T-helper 9 cell (primary cell): ENCODE measurements around the gene SDF2L1.
"Not testable (repeated sequence)": the region's sequence is repeated elsewhere in the genome, so short reads cannot be mapped to it uniquely, and the experiment has no call there.

Source experiments
- DNase-seq: peaks from one replicate; pipeline ENCODE4 v3.0.0-alpha.2; 2020

The SDF2L1 gene

DNA sequence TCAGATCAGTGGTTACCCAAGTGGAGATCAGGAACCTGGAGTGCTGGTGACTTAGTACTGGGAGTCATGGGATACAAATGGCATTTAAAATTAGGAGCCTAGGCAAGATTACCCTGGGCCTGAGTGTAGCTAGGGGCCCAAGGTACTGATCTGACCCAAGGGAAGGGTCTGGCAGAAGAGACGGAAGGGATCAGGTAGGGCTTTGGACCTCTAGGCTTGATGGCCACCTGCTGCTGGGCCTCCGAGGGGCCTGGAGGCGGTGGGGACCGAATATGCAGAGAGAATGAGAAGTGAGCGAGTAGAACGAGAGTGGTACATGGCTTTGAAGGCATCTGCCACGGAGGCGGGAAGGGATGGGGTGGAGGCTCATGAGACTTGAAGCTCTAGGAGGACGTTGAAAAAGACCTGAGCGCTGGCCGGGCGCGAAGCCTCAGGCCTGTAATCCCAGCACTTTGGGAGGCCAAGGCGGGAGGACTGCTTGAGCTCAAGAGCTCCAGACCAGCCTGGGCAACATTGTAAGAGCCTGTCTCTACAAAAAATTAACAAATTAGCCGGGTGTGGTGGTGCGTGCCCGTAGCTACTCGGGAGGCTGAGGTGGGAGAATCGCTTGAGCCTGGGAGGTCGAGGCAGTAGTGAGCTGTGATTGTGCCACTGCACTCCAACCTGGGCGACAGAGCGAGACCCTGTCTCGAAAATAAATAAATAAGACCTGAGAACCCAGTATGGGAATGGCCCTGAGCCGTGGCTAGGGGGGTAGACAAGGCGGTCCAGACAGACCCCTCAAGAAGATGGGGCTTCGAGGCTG is 23.1 kb downstream of the SDF2L1 start:
- no peak for DNase-seq

DNA sequence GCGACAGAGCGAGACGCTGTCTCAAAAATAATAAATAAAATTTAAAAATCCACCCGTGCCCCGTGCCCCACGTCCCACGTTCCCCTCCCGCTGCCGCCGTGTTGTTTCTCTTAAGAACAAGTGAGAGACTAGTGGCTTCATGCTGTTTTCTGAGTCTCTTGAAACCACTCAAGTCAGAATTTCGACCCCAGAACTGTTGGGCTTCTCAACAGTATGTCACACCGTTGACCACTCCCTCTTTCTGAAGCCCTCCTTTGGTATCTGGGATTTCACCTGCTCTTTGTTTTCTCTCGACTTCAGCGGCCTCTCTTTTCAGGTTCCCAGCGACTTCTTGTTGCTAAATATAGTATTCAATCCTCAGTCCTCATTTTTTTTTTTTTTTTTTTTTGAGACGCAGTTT is 24.7 kb downstream of the SDF2L1 start:
- DNase-seq: no peak

DNA sequence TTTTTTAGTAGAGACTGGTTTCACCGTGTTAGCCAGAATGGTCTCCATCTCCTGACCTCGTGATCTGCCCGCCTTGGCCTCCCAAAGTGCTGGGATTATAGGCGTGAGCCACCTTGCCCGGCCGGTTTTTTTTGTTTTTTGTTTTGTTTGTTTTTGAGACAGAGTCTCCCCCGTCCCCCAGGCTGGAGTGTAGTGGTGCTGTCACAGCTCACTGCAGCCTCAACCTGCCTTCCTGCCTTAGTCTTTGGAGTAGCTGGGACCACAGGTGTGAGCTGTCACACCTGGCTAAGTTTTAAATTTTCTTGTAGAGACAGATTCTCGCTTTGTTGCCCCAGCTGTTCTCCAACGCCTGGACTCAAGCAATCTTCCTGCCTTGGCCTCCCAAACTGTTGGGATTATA is 26.9 kb downstream of the SDF2L1 start:
- DNase-seq: no peak

DNA sequence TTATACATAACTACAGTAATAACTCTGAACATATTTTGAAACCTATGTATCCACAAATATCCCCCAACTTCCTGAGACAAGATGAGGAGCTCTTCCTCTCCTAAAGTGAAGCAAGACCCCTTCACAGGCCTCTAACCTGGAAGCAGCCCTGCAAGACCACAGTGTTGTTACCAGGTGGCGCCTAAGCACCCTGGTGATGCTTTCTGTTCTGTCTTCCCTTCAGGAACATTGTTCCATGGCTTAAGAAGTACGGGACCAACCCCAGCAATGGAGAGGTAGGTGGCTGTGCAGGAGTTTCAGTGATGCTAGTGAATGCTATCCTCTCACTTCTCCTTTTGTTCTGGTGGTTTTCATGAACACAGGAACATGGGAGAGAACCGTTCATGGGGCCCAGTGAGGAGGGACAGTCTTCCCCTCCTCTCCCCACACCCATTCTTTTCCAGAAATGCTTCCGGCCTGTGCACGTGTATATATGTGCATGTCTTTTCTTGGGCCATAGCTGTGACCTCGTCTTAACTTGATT is 30.1 kb downstream of the SDF2L1 start:
- no peak for DNase-seq

DNA sequence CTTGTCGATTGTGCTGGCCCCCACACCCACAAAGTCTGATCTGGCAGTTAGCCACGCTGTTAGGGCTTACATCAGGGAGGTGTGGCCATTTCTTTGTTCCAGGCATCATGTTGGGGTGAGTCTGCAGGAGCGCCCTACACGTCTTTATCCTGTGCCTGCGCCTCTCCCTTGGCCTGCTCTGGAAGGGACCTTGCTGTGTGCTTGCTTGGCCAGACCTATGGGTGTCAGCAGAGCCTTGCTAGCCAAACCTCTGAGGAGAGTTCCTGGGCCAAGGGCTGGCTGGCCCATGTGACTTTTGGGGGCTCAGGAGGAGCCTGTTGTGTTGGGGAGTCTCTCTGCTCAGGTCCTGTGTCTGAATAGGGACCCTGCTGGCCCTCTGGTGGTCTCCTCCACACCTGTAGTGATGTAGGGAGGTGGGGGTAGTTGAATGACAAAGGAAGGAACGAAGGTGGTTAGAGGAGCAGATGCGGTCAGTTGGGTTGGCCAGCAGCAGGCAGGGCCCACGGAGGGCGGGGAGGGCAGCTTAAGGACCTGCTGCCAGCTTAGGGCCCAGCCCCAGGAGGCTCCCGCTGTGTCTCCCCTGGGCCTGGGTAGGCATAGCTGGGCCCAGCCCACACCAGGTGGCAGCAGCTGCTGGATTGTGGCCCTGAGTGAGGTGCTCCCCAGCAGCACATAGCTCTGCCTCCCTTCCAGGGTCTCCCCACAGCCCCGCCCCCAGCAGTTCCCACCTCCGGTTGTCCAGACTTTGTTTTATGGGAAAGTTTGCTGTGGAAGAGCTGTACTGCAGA is 31.6 kb downstream of the SDF2L1 start:
- no peak for DNase-seq

DNA sequence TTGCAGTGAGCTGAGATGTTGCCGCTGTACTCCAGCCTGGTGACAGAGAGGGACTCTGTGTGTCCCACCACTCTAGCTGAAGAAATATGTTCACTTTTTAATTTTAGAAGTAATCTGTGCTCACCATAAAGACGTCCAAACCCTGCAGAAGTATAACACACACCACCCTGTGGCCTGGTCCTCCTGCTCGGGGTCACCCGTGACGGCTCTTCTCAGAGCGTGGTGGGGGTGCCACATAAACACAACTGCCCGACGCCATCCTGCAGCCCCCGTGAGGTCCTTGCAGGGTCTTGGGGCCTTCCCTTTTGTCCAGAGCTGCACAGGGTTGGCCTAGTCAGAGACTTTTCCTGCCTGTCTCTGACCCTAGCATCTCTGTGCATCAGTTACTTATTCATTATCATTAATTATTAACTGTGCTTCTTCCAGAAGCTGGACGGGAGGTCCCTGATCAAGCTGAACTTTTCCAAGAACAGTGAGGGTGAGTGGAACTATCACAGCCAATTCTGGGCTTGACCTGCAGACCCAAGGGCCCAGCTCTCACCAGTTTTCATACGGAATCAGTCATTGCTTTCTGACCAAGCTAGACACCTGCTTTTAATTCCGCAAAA is 32.6 kb downstream of the SDF2L1 start:
- DNase-seq: no peak

DNA sequence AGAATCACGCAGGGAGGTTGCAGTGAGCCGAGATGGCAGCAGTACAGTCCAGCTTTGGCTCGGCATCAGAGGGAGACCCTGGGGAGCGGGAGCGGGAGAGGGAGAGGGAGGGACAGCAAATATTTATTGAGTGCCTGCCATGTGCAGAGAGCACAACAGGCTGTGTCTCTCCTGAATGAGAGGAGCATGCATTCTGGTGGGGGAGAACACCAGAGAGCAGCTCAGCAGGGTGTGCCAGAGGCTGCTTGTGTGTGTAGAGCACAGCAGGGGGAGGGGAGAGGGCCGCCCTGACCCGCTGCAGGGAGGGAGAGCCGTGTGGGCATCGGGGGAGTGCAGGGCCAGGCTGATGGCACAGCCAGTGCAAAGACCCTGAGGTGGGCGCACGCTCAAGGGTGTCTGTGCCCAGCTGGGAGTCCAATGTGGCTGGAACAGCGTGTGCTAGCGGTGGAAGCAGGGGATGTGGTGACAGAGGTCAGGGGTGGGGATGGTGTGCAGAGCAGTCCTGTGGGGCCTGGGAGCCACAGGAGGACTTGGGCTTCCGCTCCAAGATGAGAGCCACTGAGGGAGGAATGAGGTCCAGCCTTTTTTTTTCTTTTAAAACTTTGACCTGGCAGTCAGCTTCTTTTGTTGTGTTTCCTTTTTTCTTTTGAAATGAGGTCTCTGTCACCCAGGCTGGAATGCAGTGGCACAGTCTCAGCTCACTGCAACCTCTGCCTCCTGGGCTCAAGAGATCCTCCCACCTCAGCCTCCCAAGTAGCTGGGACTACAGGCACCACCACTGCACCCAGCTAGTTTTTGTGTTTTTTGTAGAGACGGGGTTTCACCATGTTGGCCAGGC is 35.7 kb downstream of the SDF2L1 start:
- no peak for DNase-seq

DNA sequence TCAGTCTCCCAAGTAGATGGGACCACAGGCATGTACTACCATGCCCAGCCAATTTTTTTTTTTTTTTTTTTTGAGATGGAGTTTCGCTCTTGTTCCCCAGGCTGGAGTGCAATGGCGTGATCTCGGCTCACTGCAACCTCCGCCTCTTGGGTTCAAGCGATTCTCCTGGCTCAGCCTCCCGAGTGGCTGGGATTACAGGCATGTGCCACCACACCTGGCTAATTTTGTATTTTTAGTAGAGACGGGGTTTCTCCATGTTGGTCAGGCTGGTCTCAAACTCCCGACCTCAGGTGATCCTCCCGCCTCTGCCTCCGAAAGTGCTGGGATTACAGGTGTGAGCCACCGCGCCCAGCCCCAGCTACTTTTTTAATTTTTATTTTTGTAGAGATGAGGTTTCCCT is 36.7 kb downstream of the SDF2L1 start:
- DNase-seq: not testable (repeated sequence)

DNA sequence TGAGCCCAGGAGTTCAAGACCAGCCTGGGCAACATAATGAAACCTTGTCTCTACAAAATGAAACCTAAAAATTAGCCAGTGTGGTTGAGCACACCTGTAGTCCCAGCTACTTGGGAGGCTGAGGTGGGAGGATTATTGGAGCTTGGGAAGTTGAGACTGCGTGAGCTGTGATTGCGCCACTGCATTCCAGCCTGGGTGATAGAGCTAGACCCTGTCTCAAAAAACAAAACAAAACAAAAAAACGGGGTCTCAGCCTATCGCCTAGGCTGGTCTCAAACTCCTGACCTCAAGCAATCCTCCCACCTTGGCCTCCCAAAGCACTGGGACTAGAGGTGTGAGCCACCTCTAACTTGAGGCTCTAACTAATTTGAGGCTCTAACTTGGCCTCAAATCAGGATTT is 37.3 kb downstream of the SDF2L1 start:
- DNase-seq: no peak

DNA sequence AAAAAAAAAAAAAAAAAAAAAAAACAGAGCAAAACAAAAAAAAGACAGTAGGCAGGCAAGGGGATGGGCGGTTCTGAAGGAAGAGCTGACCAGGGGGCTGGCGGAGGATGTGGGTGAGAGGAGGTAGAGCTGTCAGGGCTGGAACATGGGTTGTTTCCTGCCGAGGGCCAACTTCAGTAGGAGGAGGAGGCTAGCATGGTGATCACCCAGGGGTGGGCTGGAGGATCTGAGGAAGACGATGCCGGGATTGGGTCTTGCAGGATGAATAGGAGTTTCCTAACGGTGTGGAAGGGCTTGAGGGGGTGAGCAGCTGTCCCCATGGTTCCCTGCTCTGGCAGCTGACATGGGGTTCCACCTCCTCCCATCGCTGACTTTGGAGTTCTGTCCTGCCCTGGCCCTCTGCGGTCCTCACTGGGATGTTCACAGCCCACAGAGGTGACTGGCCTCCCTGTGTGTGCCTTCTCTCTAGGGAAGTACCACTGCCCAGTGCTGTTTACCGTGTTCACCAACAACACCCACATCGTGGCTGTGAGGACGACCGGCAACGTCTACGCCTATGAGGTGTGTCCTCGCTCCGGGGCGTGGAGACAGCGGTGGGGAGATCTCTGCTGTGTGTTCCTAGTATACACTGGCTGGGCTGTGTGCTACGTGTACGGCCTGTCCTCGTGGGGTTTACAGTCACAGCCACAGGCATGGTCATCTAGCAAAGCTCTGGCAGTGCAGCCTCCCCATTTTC is 38.9 kb downstream of the SDF2L1 start:
- no peak for DNase-seq

DNA sequence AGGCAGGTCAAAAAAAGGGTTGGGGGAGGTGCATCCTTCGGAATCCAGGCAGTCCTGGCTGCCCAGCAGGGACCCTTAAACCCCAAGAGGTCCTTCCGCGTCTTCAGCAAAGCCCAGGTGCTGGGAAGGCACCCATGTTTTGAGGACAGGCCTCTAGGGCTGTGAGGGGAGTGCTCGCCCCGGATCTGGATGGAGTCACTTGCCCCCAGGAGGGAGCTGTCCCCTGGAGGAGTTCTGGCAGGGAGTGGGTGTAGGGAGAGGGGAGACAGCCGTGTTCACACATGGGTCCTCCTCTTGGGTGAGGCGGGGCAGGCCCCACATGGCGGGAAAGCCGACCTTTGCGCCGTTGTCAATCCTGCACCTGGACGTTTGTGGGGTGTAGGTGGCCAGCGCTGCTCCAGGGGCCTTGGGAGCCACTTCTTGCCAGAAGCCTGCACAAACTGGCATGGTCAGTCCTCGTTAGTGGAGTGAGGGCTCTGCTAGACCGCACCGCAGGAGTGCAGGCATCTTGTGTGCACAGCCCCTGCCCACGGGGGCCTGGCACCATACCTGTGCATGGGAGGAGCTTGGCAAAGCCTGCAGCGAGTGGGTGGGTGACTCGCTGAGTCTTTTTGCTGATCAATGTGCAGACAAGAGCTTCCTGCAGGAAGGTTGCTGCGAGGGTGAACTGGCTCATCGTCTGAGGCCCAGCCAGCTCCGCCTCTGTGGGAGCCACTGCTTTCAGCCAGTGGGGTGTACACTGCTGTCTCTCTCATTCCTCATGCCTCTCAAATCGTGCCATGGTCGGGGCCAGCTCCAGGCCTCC is 39.7 kb downstream of the SDF2L1 start:
- no peak for DNase-seq

DNA sequence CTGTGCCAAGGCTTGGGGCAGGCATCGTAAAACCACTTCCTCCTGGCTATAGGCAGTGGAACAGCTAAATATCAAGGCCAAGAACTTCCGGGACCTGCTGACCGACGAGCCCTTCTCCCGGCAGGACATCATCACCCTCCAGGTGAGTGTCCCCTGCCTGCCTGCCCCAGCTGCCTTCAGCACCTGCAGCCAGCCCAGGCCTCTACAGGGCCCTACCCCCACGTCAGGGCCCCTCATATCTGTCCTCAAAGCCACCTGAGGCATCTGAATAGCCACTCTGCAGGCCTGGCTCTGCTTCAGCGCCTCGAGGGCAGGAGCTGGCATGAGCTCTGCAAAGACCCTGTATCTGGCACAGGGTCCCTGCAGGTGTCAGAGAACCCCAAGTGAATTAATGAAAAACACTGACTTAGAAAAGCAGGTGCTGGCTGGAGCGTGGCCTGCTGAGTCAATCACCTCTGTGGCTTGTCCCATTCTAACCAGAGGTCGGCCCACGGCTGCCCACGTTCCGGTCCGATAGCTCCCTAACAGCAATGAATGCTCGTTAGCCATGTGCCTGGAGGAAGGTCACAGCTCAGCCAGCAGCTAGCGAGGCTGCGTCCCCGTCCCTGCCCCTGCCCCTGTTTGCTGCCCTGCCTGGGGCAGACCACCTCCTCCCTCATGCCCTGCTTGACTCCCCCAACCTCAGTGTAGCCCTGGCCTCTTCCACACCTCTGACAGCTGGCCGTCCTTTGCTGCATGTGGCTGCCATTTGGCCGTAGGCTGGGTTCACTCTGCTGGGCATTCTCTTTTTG is 40.5 kb downstream of the SDF2L1 start:
- no peak for DNase-seq

DNA sequence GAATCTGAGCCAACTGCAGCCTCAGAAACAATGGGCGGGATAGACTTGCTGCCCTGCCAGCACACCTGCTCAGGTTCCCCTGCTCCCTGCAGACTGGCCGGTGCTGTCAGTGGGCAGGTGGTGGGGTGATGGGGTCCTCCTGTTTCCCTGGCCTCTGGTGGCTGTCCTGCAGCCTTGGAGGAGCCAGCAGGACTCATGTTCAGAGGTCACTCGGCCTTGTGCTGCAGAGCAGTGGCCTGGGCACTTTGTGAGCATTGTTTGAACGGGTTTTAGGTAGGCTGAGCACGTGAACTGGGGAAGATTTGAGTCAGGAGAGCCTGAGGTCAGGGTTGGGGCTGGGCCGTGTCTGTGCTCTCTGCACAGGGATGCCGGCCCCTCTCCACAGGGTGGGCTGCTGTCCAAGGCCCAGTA is 41.3 kb downstream of the SDF2L1 start:
- DNase-seq: no peak

DNA sequence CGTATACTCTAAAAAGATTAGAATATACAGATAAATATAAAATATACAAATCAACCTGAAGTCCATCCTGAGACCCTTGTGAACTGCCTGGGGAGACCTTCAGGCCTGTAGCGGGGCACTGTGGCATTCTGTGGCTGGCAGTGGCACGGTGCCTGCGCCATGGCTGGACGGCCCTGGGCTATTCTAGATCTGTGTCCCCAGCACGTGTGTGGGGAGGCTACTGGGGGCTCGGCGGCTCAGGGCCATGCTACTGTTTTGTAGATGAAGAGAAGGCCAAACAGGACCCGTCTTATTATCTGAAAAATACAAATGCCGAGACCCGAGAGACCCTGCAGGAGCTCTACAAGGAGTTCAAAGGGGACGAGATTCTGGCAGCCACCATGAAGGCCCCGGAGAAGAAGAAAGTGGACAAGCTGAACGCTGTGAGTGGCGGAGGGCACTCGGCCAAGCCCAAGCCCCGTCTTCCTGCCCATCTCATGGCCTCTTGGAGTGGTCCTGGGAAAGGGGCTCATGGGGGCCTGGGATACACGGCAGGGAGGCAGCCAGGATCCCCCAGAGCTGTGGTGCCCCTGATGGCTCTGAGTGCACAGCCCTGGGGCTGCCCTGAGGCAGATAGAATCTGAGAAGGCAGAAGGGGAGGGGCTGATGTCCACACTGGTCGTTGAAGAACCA is 42.5 kb downstream of the SDF2L1 start:
- DNase-seq: no peak

DNA sequence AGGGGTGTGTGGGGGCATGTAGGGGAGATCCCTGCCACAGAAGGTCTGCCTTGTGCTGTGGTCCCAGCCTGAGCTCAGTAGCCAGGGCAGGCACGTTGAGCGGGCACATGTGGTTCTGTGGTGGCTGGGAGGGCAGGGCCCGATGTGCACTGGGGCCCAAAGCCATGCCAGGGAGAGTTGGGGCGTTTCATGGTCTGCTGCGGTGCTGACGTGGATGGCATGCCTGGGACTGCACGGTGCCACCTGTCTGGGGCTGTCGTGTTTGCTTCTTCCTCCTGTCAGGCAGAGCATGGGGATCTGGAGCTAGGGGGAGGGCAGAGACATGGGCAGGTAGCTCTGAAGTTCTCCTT is 43.0 kb downstream of the SDF2L1 start:
- DNase-seq: no peak

DNA sequence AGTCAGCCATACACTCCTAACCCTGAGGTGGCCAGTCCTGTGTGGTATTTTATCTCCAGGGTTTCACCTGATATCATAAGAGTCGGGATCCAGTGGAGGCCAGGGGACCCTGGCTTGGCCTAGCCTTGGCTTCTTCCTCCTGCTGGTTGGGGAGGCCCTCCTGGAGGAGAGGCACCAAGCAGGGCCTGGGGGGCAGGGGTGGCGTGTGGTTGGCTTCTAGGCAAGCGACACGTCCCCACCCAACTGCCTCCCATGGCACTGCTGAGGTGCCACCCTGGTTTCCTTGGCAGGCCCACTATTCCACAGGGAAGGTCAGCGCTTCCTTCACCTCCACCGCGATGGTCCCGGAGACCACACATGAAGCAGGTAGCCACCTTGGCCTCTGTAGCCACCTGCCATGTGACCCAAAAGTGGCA is 44.1 kb downstream of the SDF2L1 start:
- DNase-seq: no peak

DNA sequence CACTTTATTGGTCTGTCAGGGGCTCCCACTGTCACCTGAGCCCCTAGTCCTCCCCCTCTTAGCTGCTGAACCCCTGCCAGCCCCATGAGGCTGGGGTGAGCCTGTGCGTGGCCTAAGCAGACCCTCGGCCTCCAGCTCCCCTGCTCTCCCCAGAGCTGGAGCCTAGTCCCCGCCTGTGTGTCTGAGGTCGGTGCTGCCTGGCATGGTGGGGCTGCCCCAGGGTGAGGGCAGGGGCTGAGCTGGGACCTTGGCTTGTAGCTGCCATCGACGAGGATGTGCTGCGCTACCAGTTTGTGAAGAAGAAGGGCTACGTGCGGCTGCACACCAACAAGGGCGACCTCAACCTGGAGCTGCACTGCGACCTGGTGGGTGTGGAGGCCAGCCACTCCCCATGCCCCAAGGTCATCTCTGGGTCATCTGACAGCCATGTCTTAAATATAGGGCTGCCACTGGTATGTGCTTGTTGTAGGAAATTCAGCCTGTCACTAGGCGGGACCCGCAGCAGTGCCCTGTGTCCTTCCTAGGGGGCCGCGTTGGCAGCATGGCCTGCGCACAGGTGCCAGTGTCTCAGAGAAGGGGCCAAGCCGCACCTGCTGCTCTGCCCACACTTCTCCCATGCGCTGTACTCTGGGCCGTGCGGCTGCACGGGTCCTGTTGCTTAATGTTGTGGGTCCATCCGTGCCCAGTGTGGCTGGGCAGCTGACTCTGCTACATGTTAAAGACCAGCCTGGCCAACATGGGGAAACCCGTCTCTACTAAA is 44.7 kb downstream of the SDF2L1 start:
- no peak for DNase-seq

DNA sequence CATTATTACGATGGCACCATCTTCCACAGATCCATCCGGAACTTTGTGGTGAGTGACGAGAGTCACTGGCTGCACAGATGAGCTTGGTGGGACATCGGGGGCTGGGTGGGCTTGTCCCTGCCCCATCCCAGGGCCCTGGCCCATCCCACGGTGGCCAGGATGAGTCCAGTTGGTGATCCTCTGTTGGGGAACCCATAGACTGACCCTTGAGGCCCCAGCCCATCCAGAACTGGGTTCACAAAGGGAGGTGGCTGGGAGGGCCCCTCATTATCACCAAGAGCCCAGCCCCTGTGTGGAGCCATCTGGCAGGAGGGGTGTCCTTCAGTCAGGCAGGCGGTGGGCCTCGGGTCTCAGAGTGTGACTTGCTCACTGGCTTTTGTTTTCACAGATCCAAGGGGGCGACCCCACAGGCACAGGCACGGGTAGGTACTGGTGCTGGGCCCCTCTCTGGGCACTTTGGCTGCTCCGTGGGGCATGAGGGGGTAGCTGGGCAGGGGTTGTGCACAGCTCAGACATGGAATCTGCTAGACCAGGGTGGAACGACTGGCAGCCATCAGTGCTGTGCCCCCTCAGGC is 45.7 kb downstream of the SDF2L1 start:
- DNase-seq: no peak

DNA sequence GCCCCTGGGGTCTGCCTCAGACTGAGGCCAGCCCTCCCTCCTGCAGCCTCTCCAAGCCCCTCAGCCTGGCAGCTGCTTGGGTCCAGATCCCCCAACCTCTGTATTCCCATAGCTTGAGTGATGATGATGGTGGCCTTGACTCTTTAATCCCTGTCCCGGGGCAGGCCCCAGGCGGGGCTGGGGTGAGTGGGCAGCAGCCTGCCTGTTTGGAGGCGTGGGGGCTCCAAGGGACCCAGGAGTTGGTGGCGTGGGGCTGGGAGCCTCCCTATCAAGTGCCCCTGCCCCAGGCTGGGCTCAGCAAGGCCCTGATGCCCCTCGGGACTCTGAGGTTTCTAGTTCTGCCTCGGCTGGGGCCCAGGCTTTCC is 46.2 kb downstream of the SDF2L1 start:
- no peak for DNase-seq
